Activated T-cell treated with anti-CD3 and anti-CD28 coated beads, Interleukin-2, amount 50 U/mL, for 4 hours (primary cell): ENCODE measurements around the gene MBD1. TPM values are rescaled to one million over a fixed set of nuclear protein-coding genes. Genes with fewer than 3 reads are reported as not detected.
"Not testable (repeated sequence)": the region's sequence is repeated elsewhere in the genome, so short reads cannot be mapped to it uniquely, and the experiment has no call there.

ENCODE experiments used
- ATAC-seq, 2 donors: fragments of 200-7000 bp; cut with Tn5 transposase; one replicate each; pipeline ENCODE4 v1.10.0; 2021
- DNase-seq: peaks from one replicate; pipeline ENCODE4 v3.0.0-alpha.2; 2020
- H3K27me3 Mint-ChIP-seq: one replicate; pipeline ENCODE4 v1.8.0; 2021; ENCODE audit warnings: low read depth, mixed read lengths
- H3K36me3 Mint-ChIP-seq: one replicate; pipeline ENCODE4 v1.8.0; 2022; ENCODE audit warnings: mixed read lengths; ENCODE audit not compliant: insufficient read depth
- H3K4me1 Mint-ChIP-seq: one replicate; pipeline ENCODE4 v1.8.0; 2021; ENCODE audit warnings: low read depth, mixed read lengths
- H3K4me3 Mint-ChIP-seq: one replicate; pipeline ENCODE4 v1.8.0; 2021; ENCODE audit warnings: mild to moderate bottlenecking, moderate library complexity, mixed read lengths
- H3K9me3 Mint-ChIP-seq: one replicate; pipeline ENCODE4 v1.8.0; 2021; ENCODE audit warnings: mixed read lengths
- total RNA-seq, 3 donors: library from RNA; stranded (reverse); gene quantifications; one replicate each; pipeline ENCODE4 v1.2.1, GENCODE V29; 2021

Gene MBD1
- 100 to 1,000 TPM; 103 to 113 (median 104) TPM for total RNA-seq

GRCh38 chr18:50281295-50281971 lies at the start of gene MBD1:
TSS of gene MBD1 (minus strand) at chr18:50281523. CDS start at chr18:50279992, 1,531 bp downstream.
- no peaks in the 10 kb centered on the region for H3K9me3 Mint-ChIP-seq
- DNase-seq (peak; percentile 94), ATAC-seq (peak; percentile 94)
- peaks cover 42% of the 10 kb centered on the region for H3K36me3 Mint-ChIP-seq
- H3K27me3 Mint-ChIP-seq = no peaks in the 10 kb centered on the region
- peak within 1 kb of the TSS; percentile 99 for H3K4me3 Mint-ChIP-seq
- H3K4me1 Mint-ChIP-seq = peaks cover 36% of the 10 kb centered on the region

- no peaks in the 10 kb centered on the region for H3K9me3 Mint-ChIP-seq
- peaks cover 16% of the 10 kb centered on the region for H3K27me3 Mint-ChIP-seq
- no peaks in the 10 kb centered on the region for H3K4me1 Mint-ChIP-seq
- H3K36me3 Mint-ChIP-seq = no peaks in the 10 kb centered on the region
- DNase-seq (no peak), ATAC-seq (no peak)
- H3K4me3 Mint-ChIP-seq = no peak overlapping the region
Measured at GRCh38 chr18:50330176-50330575, 48.9 kb upstream of the MBD1 start.

- ATAC-seq (no peak), DNase-seq (no peak)
- no peaks in the 10 kb centered on the region for H3K36me3 Mint-ChIP-seq
- no peaks in the 10 kb centered on the region for H3K4me1 Mint-ChIP-seq
- no peaks in the 10 kb centered on the region for H3K9me3 Mint-ChIP-seq
- no peak overlapping the region for H3K4me3 Mint-ChIP-seq
- peaks cover 16% of the 10 kb centered on the region for H3K27me3 Mint-ChIP-seq
Measured at GRCh38 chr18:50327983-50328382, 46.7 kb upstream of the MBD1 start.

- Mint-ChIP-seq H3K27me3 (peaks cover 3% of the 10 kb centered on the region), H3K9me3 (no peaks in the 10 kb centered on the region), H3K36me3 (no peaks in the 10 kb centered on the region), H3K4me1 (peaks cover 14% of the 10 kb centered on the region), H3K4me3 (peak overlapping the region; percentile 47)
- ATAC-seq (no peak), DNase-seq (no peak)
Measured at GRCh38 chr18:50320719-50321118, 39.4 kb upstream of the MBD1 start.

GRCh38 chr18:50315100-50315871 lies 34.0 kb upstream of the MBD1 start:
- H3K4me3 Mint-ChIP-seq = no peak overlapping the region
- H3K9me3 Mint-ChIP-seq = no peaks in the 10 kb centered on the region
- H3K27me3 Mint-ChIP-seq = peaks cover 6% of the 10 kb centered on the region
- no peaks in the 10 kb centered on the region for H3K36me3 Mint-ChIP-seq
- peaks cover 5% of the 10 kb centered on the region for H3K4me1 Mint-ChIP-seq
- DNase-seq (no peak), ATAC-seq (no peak)

GRCh38 chr18:50313873-50314460 lies 32.6 kb upstream of the MBD1 start:
- no peaks in the 10 kb centered on the region for H3K9me3 Mint-ChIP-seq
- peaks cover 10% of the 10 kb centered on the region for H3K27me3 Mint-ChIP-seq
- DNase-seq (no peak), ATAC-seq (no peak)
- H3K4me1 Mint-ChIP-seq = no peaks in the 10 kb centered on the region
- H3K4me3 Mint-ChIP-seq = no peak overlapping the region
- no peaks in the 10 kb centered on the region for H3K36me3 Mint-ChIP-seq

- no peak for DNase-seq
- Mint-ChIP-seq H3K36me3 (no peaks in the 10 kb centered on the region), H3K4me1 (peaks cover 5% of the 10 kb centered on the region), H3K9me3 (no peaks in the 10 kb centered on the region), H3K27me3 (peaks cover 10% of the 10 kb centered on the region), H3K4me3 (no peak overlapping the region)
- ATAC-seq = no peak
Measured at GRCh38 chr18:50313031-50313607, 31.8 kb upstream of the MBD1 start.

- Mint-ChIP-seq H3K36me3 (no peaks in the 10 kb centered on the region), H3K27me3 (peaks cover 10% of the 10 kb centered on the region), H3K4me3 (no peak overlapping the region), H3K4me1 (peaks cover 11% of the 10 kb centered on the region), H3K9me3 (no peaks in the 10 kb centered on the region)
- DNase-seq = no peak
- no peak for ATAC-seq
Measured at GRCh38 chr18:50312296-50313030, 31.1 kb upstream of the MBD1 start.

- DNase-seq (no peak), ATAC-seq (no peak)
- no peak overlapping the region for H3K4me3 Mint-ChIP-seq
- H3K27me3 Mint-ChIP-seq = peaks cover 7% of the 10 kb centered on the region
- no peaks in the 10 kb centered on the region for H3K9me3 Mint-ChIP-seq
- no peaks in the 10 kb centered on the region for H3K36me3 Mint-ChIP-seq
- H3K4me1 Mint-ChIP-seq = peaks cover 19% of the 10 kb centered on the region
Measured at GRCh38 chr18:50311650-50312049, 30.3 kb upstream of the MBD1 start.

GRCh38 chr18:50310080-50310479 lies 28.8 kb upstream of the MBD1 start:
- Mint-ChIP-seq H3K4me3 (no peak overlapping the region), H3K27me3 (peaks cover 4% of the 10 kb centered on the region), H3K4me1 (peaks cover 20% of the 10 kb centered on the region), H3K9me3 (peaks cover 3% of the 10 kb centered on the region), H3K36me3 (no peaks in the 10 kb centered on the region)
- no peak for ATAC-seq
- no peak for DNase-seq

- H3K27me3 Mint-ChIP-seq, H3K9me3 Mint-ChIP-seq, H3K36me3 Mint-ChIP-seq, H3K4me3 Mint-ChIP-seq, ATAC-seq, DNase-seq: not testable (repeated sequence)
- H3K4me1 Mint-ChIP-seq = peaks cover 20% of the 10 kb centered on the region
Measured at GRCh38 chr18:50308851-50309250, 27.5 kb upstream of the MBD1 start.

GRCh38 chr18:50307738-50308470 lies 26.6 kb upstream of the MBD1 start:
- ATAC-seq (peak; percentile 100), DNase-seq (peak; percentile 86)
- peaks cover 4% of the 10 kb centered on the region for H3K9me3 Mint-ChIP-seq
- no peaks in the 10 kb centered on the region for H3K36me3 Mint-ChIP-seq
- H3K27me3 Mint-ChIP-seq = peaks cover 16% of the 10 kb centered on the region
- peak overlapping the region; percentile 90 for H3K4me3 Mint-ChIP-seq
- peaks cover 20% of the 10 kb centered on the region for H3K4me1 Mint-ChIP-seq

GRCh38 chr18:50307400-50307737 lies 26.0 kb upstream of the MBD1 start:
- peaks cover 20% of the 10 kb centered on the region for H3K4me1 Mint-ChIP-seq
- H3K27me3 Mint-ChIP-seq = peaks cover 20% of the 10 kb centered on the region
- DNase-seq (no peak), ATAC-seq (peak; percentile 12 to 14)
- peaks cover 4% of the 10 kb centered on the region for H3K9me3 Mint-ChIP-seq
- peak overlapping the region; percentile 90 for H3K4me3 Mint-ChIP-seq
- H3K36me3 Mint-ChIP-seq = no peaks in the 10 kb centered on the region
